Neural progenitor cell (in vitro differentiated cells): Measurements from ENCODE around the gene DENND5B. TPM values are rescaled to one million over a fixed set of nuclear protein-coding genes. Genes with fewer than 3 reads are reported as not detected.
A peak's percentile ranks its signal among the peaks of the same experiment; 100 is the strongest.

ENCODE experiments used
- DNase-seq: peaks from one replicate; pipeline ENCODE4 v3.0.0-alpha.2; 2016; ENCODE audit warnings: low spot score
- H2AFZ ChIP-seq: fragments of 200-600 bp; sonication (generic); replicated peaks from 2 replicates; pipeline ENCODE4 v1.6.1; 2016; ENCODE audit warnings: antibody characterized with exemption
- H3F3A ChIP-seq: fragments of 200-600 bp; sonication (generic); 2 replicates; pipeline ENCODE4 v1.6.1; 2016; ENCODE audit warnings: antibody characterized with exemption, low read depth
- H3K27ac ChIP-seq: fragments of 200-600 bp; sonication (generic); 2 replicates; pipeline ENCODE4 v1.5.1; 2016; ENCODE audit warnings: mild to moderate bottlenecking
- H3K27me3 ChIP-seq: fragments of 200-600 bp; sonication (generic); 2 replicates; pipeline ENCODE4 v1.6.1; 2016; ENCODE audit warnings: mild to moderate bottlenecking, moderate library complexity
- H3K36me3 ChIP-seq: fragments of 200-600 bp; sonication (generic); 2 replicates; pipeline ENCODE4 v1.5.1; 2016
- H3K4me1 ChIP-seq: fragments of 200-600 bp; sonication (generic); 2 replicates; pipeline ENCODE4 v1.6.1; 2016; ENCODE audit warnings: mixed run types
- H3K4me2 ChIP-seq: fragments of 200-600 bp; sonication (generic); 2 replicates; pipeline ENCODE4 v1.6.1; 2016
- H3K4me3 ChIP-seq: fragments of 200-600 bp; sonication (generic); 2 replicates; pipeline ENCODE4 v1.5.1; 2016
- H3K79me2 ChIP-seq: fragments of 200-600 bp; sonication (generic); 2 replicates; pipeline ENCODE4 v1.6.1; 2016; ENCODE audit warnings: low read depth
- H3K9ac ChIP-seq: fragments of 200-600 bp; sonication (generic); 2 replicates; pipeline ENCODE4 v1.6.1; 2016
- H3K9me3 ChIP-seq: fragments of 200-600 bp; sonication (generic); 2 replicates; pipeline ENCODE4 v1.5.1; 2016; ENCODE audit warnings: low read depth
- H4K20me1 ChIP-seq: fragments of 200-600 bp; sonication (generic); 2 replicates; pipeline ENCODE4 v1.6.1; 2016; ENCODE audit warnings: low read depth
- H3K27ac Mint-ChIP-seq: 3 replicates; pipeline ENCODE4 v1.8.0; 2021; ENCODE audit warnings: mixed read lengths
- H3K27me3 Mint-ChIP-seq: 2 replicates; pipeline ENCODE4 v1.8.0; 2022; ENCODE audit warnings: low read depth, mild to moderate bottlenecking, inconsistent platforms, moderate library complexity, mixed read lengths; ENCODE audit not compliant: insufficient read depth
- H3K36me3 Mint-ChIP-seq: 3 replicates; pipeline ENCODE4 v1.8.0; 2021; ENCODE audit warnings: mixed read lengths
- H3K4me1 Mint-ChIP-seq: 3 replicates; pipeline ENCODE4 v1.8.0; 2021; ENCODE audit warnings: mixed read lengths
- H3K4me3 Mint-ChIP-seq: 3 replicates; pipeline ENCODE4 v1.8.0; 2021; ENCODE audit warnings: mild to moderate bottlenecking, moderate library complexity, mixed read lengths
- H3K9me3 Mint-ChIP-seq: 3 replicates; pipeline ENCODE4 v1.8.0; 2020; ENCODE audit warnings: mixed read lengths
- CTCF ChIP-seq: fragments of 200-600 bp; sonication (generic); IDR thresholded peaks from 2 replicates; pipeline ENCODE4 v1.5.1; 2017; ENCODE audit warnings: antibody characterized with exemption, mild to moderate bottlenecking
- EZH2 ChIP-seq: fragments of 200-600 bp; sonication (generic); IDR thresholded peaks from 2 replicates; pipeline ENCODE4 v1.6.1; 2017; ENCODE audit warnings: antibody characterized with exemption, mild to moderate bottlenecking, moderate library complexity
- EZH2phosphoT487 ChIP-seq: fragments of 200-600 bp; sonication (generic); IDR thresholded peaks from 2 replicates; pipeline ENCODE4 v1.6.1; 2017; ENCODE audit warnings: antibody characterized with exemption
- total RNA-seq: library from RNA; depleted of rRNA; stranded (reverse); fragments of >200 nt; gene quantifications from 2 replicates; pipeline ENCODE4 v1.2.3, GENCODE V29; 2015; ENCODE audit warnings: low replicate concordance

The DENND5B gene
- total RNA-seq, 1 donor from 2014 or later = 24.2 TPM

DNA sequence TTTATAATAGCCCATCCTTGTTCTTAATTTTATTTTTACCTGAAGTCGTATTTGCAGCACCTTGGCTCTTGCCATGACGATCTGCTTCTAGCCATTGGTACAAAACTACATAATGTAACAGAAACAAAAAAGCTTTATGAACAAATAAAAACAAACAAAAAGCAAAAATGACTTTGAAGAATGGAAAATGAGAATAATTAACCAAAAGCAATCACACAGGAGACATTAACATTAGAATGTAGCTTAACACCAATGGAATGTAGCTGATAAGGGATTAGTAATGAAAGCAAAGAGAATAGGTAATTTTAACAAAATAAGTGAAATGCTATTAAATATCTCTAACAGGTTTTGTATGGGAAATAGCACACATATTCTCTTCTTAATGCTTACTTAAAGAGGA, 91.4 kb downstream of the DENND5B start:
- peaks cover 3% of the 10 kb centered on the region for H3K9me3 Mint-ChIP-seq
- no peaks in the 10 kb centered on the region for H3K9me3 ChIP-seq
- no peak for TF ChIP-seq EZH2phosphoT487
- no peak for TF ChIP-seq CTCF
- TF ChIP-seq EZH2 = no peak
- H3K4me1 ChIP-seq = peaks cover 12% of the 10 kb centered on the region
- no peak for DNase-seq
- no peak overlapping the region for H3K4me3 ChIP-seq
- H3K36me3 Mint-ChIP-seq = peaks cover 9% of the 10 kb centered on the region
- H4K20me1 ChIP-seq = no peaks in the 10 kb centered on the region
- H3K27me3 Mint-ChIP-seq = no peaks in the 10 kb centered on the region
- no peak overlapping the region for H2AFZ ChIP-seq
- H3K4me2 ChIP-seq = no peak overlapping the region
- H3K9ac ChIP-seq = no peak overlapping the region
- H3K4me1 Mint-ChIP-seq = no peaks in the 10 kb centered on the region
- H3K27ac ChIP-seq = peak overlapping the region; percentile 2
- peaks cover 9% of the 10 kb centered on the region for H3K79me2 ChIP-seq
- H3K36me3 ChIP-seq = no peaks in the 10 kb centered on the region
- no peak overlapping the region for H3K27ac Mint-ChIP-seq
- H3F3A ChIP-seq = peaks cover 7% of the 10 kb centered on the region
- no peaks in the 10 kb centered on the region for H3K27me3 ChIP-seq
- no peak overlapping the region for H3K4me3 Mint-ChIP-seq

DNA sequence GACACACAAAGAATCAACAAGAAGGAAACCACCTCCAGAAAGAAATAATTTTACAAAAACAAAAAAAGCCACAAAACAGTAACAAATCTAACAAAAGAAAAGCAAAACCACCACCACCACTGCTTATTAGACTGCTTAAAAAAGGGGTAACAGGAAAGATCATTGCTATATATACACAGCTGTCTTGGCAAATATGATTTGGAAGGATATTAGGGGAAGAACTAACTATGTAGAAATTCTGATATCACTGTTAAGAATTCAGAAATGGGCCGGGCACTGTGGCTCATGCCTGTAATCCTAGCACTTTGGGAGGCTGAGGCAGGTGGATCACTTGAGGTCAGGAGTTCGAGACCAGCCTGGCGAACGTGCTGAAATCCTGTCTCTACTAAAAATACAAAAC, 92.5 kb downstream of the DENND5B start:
- Mint-ChIP-seq H3K4me1 (no peaks in the 10 kb centered on the region), H3K27me3 (no peaks in the 10 kb centered on the region), H3K27ac (no peak overlapping the region), H3K36me3 (peaks cover 16% of the 10 kb centered on the region), H3K4me3 (no peak overlapping the region), H3K9me3 (peaks cover 3% of the 10 kb centered on the region)
- Histone ChIP-seq H3K36me3 (no peaks in the 10 kb centered on the region), H3K79me2 (peaks cover 6% of the 10 kb centered on the region), H2AFZ (no peak overlapping the region), H3F3A (peaks cover 7% of the 10 kb centered on the region), H3K9me3 (no peaks in the 10 kb centered on the region), H3K9ac (no peak overlapping the region), H3K27me3 (no peaks in the 10 kb centered on the region), H3K4me1 (peaks cover 12% of the 10 kb centered on the region), H3K4me3 (no peak overlapping the region), H3K27ac (no peak overlapping the region), H3K4me2 (no peak overlapping the region), H4K20me1 (no peaks in the 10 kb centered on the region)
- no peak for TF ChIP-seq EZH2
- TF ChIP-seq EZH2phosphoT487 = no peak
- TF ChIP-seq CTCF = no peak
- no peak for DNase-seq

DNA sequence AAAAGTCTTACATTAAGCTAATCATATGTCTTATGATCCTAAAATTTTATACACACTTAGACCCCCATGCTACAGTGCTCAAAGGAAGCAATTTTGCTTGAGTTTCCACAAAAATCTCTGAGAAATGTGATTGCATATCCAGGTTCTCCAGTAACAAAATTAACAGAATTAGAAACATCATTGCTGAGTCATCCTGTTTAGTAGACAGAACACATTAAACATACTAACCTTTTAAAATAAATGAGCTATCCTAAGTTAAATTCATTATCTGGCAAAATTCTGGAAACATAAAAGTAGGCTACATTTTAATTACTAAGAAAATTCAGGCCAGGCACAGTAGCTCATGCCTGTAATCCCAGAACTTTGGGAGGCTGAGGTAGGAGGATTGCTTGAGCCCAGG, 94.7 kb downstream of the DENND5B start:
- Histone ChIP-seq H3K36me3 (no peaks in the 10 kb centered on the region), H3K27ac (no peak overlapping the region), H3K9me3 (no peaks in the 10 kb centered on the region), H3F3A (peaks cover 7% of the 10 kb centered on the region), H4K20me1 (no peaks in the 10 kb centered on the region), H2AFZ (no peak overlapping the region), H3K4me2 (no peak overlapping the region), H3K4me1 (peaks cover 12% of the 10 kb centered on the region), H3K27me3 (no peaks in the 10 kb centered on the region), H3K4me3 (no peak overlapping the region), H3K79me2 (peaks cover 3% of the 10 kb centered on the region), H3K9ac (no peak overlapping the region)
- peaks cover 16% of the 10 kb centered on the region for H3K36me3 Mint-ChIP-seq
- no peak overlapping the region for H3K4me3 Mint-ChIP-seq
- peaks cover 11% of the 10 kb centered on the region for H3K4me1 Mint-ChIP-seq
- TF ChIP-seq EZH2phosphoT487 (no peak), EZH2 (no peak), CTCF (no peak)
- H3K27ac Mint-ChIP-seq = no peak overlapping the region
- H3K9me3 Mint-ChIP-seq = peaks cover 2% of the 10 kb centered on the region
- no peaks in the 10 kb centered on the region for H3K27me3 Mint-ChIP-seq
- DNase-seq = no peak
